Endothelial cell of coronary artery (primary cell): ENCODE data around the gene PSPN. TPM values are rescaled to one million over a fixed set of nuclear protein-coding genes. Genes with fewer than 3 reads are reported as not detected.

ENCODE experiments used
- total RNA-seq: library from RNA; depleted of rRNA; stranded (reverse); fragments of >200 nt; gene quantifications from 2 replicates; pipeline ENCODE4 v1.2.3, GENCODE V29; 2014

PSPN gene
- total RNA-seq: 0.54 and 1.6 TPM in 2 replicates

DNA sequence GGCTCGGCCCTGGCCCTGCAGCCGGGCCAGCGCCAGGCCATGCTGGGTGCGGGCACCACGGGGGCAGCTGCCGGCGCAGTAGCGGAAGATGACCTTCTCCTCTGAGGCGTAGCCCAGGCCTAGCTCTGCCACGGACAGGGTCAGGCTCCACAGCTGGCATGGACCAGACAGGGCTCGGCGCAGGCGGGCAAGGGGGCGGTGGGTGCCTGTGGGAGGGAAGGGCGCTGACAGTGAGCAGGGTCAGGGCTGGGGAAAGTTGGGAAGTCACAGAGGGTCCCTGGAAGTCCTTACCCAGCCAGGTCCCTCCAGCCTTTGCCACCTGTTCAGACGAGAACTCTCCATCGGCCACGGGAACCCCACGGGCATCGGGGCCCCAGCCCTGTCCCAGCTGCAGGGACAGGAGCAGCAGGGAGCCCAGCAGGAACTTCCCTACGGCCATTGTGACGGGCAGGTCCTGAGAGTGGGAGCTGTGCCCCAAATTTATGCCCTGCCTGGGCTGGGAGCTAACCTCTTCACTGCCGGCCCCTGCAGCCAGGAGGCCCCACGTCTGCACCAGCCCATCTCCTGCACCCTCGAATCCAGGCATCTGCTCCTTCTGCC is at the start of gene PSPN:
Gene PSPN, minus strand, starts transcription at position 523 of the 600 bp plus-strand sequence. Its CDS starts 84 bp downstream, at position 439.

DNA sequence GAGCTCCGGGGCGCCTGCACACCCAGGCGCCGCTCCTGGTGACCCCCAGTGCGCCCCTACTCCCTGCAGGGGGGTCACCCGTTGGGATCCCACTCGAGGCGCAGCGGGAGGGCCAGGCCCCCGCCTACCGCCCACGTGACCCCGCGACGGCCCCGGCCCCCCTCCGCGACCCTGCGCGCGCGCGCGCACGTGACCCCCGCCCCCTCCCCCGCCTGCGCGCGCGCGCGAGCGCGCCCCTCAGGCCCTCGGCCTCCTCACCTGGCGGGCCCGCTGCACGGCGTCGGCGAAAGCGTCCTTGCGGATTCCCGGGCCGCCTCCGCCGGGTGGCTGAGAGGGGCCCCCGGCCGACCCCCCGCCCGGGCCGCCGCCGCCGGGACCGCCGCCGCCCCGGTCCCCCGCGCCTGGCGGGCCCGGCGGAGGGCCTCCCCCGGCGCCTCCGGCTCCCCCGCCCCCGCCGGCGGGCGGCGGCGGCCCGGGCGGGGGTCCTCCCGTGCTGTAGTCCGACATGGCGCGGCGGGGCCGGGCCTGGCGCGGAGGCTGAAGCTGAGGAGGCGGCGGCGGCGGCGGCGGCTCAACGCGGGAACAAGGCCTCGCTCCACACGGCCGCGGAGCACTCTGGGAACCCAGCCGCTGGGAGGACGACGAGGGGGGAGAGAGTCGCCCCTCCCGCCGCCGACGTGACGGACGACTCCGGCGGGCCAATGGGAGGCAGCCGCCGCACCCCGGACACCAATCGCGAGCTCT is 48.6 kb upstream of the PSPN start, which contains the start of gene KHSRP:
Gene KHSRP, minus strand, starts transcription at position 617 of the 744 bp plus-strand sequence. Its CDS starts 110 bp downstream, at position 507.

GRCh38 chr19:6393074-6393982 is 17.6 kb upstream of the PSPN start, which contains the start of gene GTF2F1:
GTF2F1 (minus strand) TSS chr19:6393164; CDS start chr19:6392995, 169 bp downstream.

GRCh38 chr19:6372594-6373095 is 3.1 kb downstream of the PSPN start, which contains the start of gene ALKBH7:
ALKBH7 (plus strand) TSS chr19:6372794; CDS start chr19:6372821, 27 bp downstream.

GRCh38 chr19:6333439-6333838 is 42.3 kb downstream of the PSPN start, which contains the start of gene ACER1:
ACER1 (minus strand) TSS chr19:6333612; CDS start chr19:6333551, 61 bp downstream.

Other genes starting within 250 kb of the PSPN start
- gene ACSBG2, start 240.3 kb downstream of the PSPN start, total RNA-seq: not detected in 2 replicates
- gene MLLT1, start 96.0 kb downstream of the PSPN start, total RNA-seq: 4.6 and 7.4 TPM in 2 replicates
- gene ACER1, start 42.3 kb downstream of the PSPN start, total RNA-seq: not detected in 2 replicates
- gene CLPP, start 14.4 kb downstream of the PSPN start, total RNA-seq: 59.7 and 64.0 TPM in 2 replicates
- 20.6 and 24.6 TPM in 2 replicates for gene ALKBH7, start 3.1 kb downstream of the PSPN start, total RNA-seq
- gene GTF2F1, start 17.2 kb upstream of the PSPN start, total RNA-seq: 66.7 and 66.9 TPM in 2 replicates
- gene KHSRP, start 48.9 kb upstream of the PSPN start, total RNA-seq: 119 and 132 TPM in 2 replicates
- under 0.01 and 0.09 TPM in 2 replicates for gene SLC25A41, start 57.8 kb upstream of the PSPN start, total RNA-seq
- 14.5 and 18.7 TPM in 2 replicates for gene SLC25A23, start 83.9 kb upstream of the PSPN start, total RNA-seq
- gene CRB3, start 88.3 kb upstream of the PSPN start, total RNA-seq: not detected in 2 replicates
- not detected in 2 replicates for gene DENND1C, start 105.9 kb upstream of the PSPN start, total RNA-seq
- gene TUBB4A, start 126.4 kb upstream of the PSPN start, total RNA-seq: not detected in 2 replicates
- gene TNFSF9, start 155.1 kb upstream of the PSPN start, total RNA-seq: 0.75 and 0.99 TPM in 2 replicates
- gene CD70, start 215.2 kb upstream of the PSPN start, total RNA-seq: not detected in 2 replicates